IgD-negative memory B cell (primary cell): ENCODE data around the gene GOLGA6A. TPM values are rescaled to one million over a fixed set of nuclear protein-coding genes. Genes with fewer than 3 reads are reported as not detected.

Source experiments
- H3K27ac Mint-ChIP-seq, 3 donors: one replicate each; pipeline ENCODE4 v1.8.0; 2020 to 2022; ENCODE audit warnings: mild to moderate bottlenecking in 3 of 3, mixed read lengths in 3 of 3, moderate library complexity in 1 of 3
- H3K27me3 Mint-ChIP-seq: one replicate; pipeline ENCODE4 v1.8.0; 2021; ENCODE audit warnings: mixed read lengths
- H3K36me3 Mint-ChIP-seq: one replicate; pipeline ENCODE4 v1.8.0; 2020; ENCODE audit warnings: mild to moderate bottlenecking, mixed read lengths
- H3K4me1 Mint-ChIP-seq, 3 donors: one replicate each; pipeline ENCODE4 v1.8.0; 2020 to 2022; ENCODE audit warnings: mixed read lengths in 3 of 3, mild to moderate bottlenecking in 1 of 3
- H3K4me3 Mint-ChIP-seq, 4 donors: one replicate each; pipeline ENCODE4 v1.8.0; 2020 to 2022; ENCODE audit warnings: mild to moderate bottlenecking in 4 of 4, mixed read lengths in 4 of 4, moderate library complexity in 3 of 4
- H3K9me3 Mint-ChIP-seq, 3 donors: one replicate each; pipeline ENCODE4 v1.8.0; 2020 to 2021; ENCODE audit warnings: mixed read lengths in 3 of 3, mild to moderate bottlenecking in 1 of 3
- polyA plus RNA-seq: library from polyadenylated mRNA; unstranded; fragments of 300-500 nt; fragmentation: Illumina TruSeq; gene quantifications from one replicate; pipeline ENCODE4 v1.2.3, GENCODE V29; 2021

GOLGA6A gene
- polyA plus RNA-seq, 1 donor from 2014 or later, result not detected

GRCh38 chr15:74050556-74051234 lies 31.7 kb downstream of the GOLGA6A start:
- no peaks in the 10 kb centered on the region for H3K9me3 Mint-ChIP-seq
- peaks cover 0 to 8% (median 6%) of the 10 kb centered on the region in 3 donors for H3K4me1 Mint-ChIP-seq
- H3K36me3 Mint-ChIP-seq, result no peaks in the 10 kb centered on the region
- H3K27me3 Mint-ChIP-seq, result no peaks in the 10 kb centered on the region
- H3K27ac Mint-ChIP-seq, result peak overlapping the region in 2 of 3 donors; percentile 8 to 74
- H3K4me3 Mint-ChIP-seq, result no peak overlapping the region

GRCh38 chr15:74050127-74050526 lies 32.2 kb downstream of the GOLGA6A start:
- Mint-ChIP-seq H3K36me3 (no peaks in the 10 kb centered on the region), H3K4me1 (peaks cover 0 to 8% (median 6%) of the 10 kb centered on the region in 3 donors), H3K4me3 (peak overlapping the region in 1 of 4 donors; percentile 17), H3K27ac (peak overlapping the region in 1 of 3 donors; percentile 8), H3K27me3 (no peaks in the 10 kb centered on the region), H3K9me3 (no peaks in the 10 kb centered on the region)

GRCh38 chr15:74046275-74046674 lies 36.1 kb downstream of the GOLGA6A start:
- no peaks in the 10 kb centered on the region for H3K36me3 Mint-ChIP-seq
- H3K4me3 Mint-ChIP-seq, result no peak overlapping the region
- no peak overlapping the region for H3K27ac Mint-ChIP-seq
- H3K27me3 Mint-ChIP-seq, result no peaks in the 10 kb centered on the region
- H3K9me3 Mint-ChIP-seq, result no peaks in the 10 kb centered on the region
- H3K4me1 Mint-ChIP-seq, result peaks cover 0 to 4% (median 3%) of the 10 kb centered on the region in 3 donors

GRCh38 chr15:74045636-74046274 lies 36.6 kb downstream of the GOLGA6A start:
- Mint-ChIP-seq H3K9me3 (no peaks in the 10 kb centered on the region), H3K27ac (peak overlapping the region in 1 of 3 donors; percentile 53), H3K4me3 (no peak overlapping the region), H3K36me3 (no peaks in the 10 kb centered on the region), H3K27me3 (no peaks in the 10 kb centered on the region), H3K4me1 (peaks cover 0 to 4% (median 3%) of the 10 kb centered on the region in 3 donors)

GRCh38 chr15:74045184-74045583 lies 37.2 kb downstream of the GOLGA6A start:
- no peak overlapping the region for H3K27ac Mint-ChIP-seq
- H3K36me3 Mint-ChIP-seq, result no peaks in the 10 kb centered on the region
- no peak overlapping the region for H3K4me3 Mint-ChIP-seq
- no peaks in the 10 kb centered on the region for H3K9me3 Mint-ChIP-seq
- peaks cover 0 to 4% (median 3%) of the 10 kb centered on the region in 3 donors for H3K4me1 Mint-ChIP-seq
- no peaks in the 10 kb centered on the region for H3K27me3 Mint-ChIP-seq

GRCh38 chr15:74044267-74045110 lies 37.9 kb downstream of the GOLGA6A start:
- peaks cover 0 to 3% (median 2%) of the 10 kb centered on the region in 3 donors for H3K4me1 Mint-ChIP-seq

GRCh38 chr15:74043425-74044266 lies 38.7 kb downstream of the GOLGA6A start:
- Mint-ChIP-seq H3K36me3 (no peaks in the 10 kb centered on the region), H3K4me3 (no peak overlapping the region), H3K27me3 (no peaks in the 10 kb centered on the region), H3K9me3 (no peaks in the 10 kb centered on the region), H3K27ac (peak overlapping the region in 2 of 3 donors; percentile 7 to 46), H3K4me1 (peaks cover 0 to 3% (median 0%) of the 10 kb centered on the region in 3 donors)

More at GRCh38 chr15:74044267-74045110, 37.9 kb downstream of the GOLGA6A start:
- no peak overlapping the region for H3K27ac Mint-ChIP-seq
- H3K36me3 Mint-ChIP-seq, result no peaks in the 10 kb centered on the region
- no peaks in the 10 kb centered on the region for H3K9me3 Mint-ChIP-seq
- no peak overlapping the region for H3K4me3 Mint-ChIP-seq
- H3K27me3 Mint-ChIP-seq, result no peaks in the 10 kb centered on the region

- no peaks in the 10 kb centered on the region for H3K4me1 Mint-ChIP-seq
- H3K27me3 Mint-ChIP-seq, result no peaks in the 10 kb centered on the region
- no peak overlapping the region for H3K4me3 Mint-ChIP-seq
- no peaks in the 10 kb centered on the region for H3K36me3 Mint-ChIP-seq
- no peaks in the 10 kb centered on the region for H3K9me3 Mint-ChIP-seq
- H3K27ac Mint-ChIP-seq, result peak overlapping the region in 2 of 3 donors; percentile 46 to 62
Observed at GRCh38 chr15:74042603-74043424, 39.5 kb downstream of the GOLGA6A start.

- Mint-ChIP-seq H3K4me1 (no peaks in the 10 kb centered on the region), H3K9me3 (no peaks in the 10 kb centered on the region), H3K27ac (peak overlapping the region in 2 of 3 donors; percentile 60 to 68), H3K4me3 (no peak overlapping the region), H3K27me3 (no peaks in the 10 kb centered on the region), H3K36me3 (no peaks in the 10 kb centered on the region)
Observed at GRCh38 chr15:74041777-74042435, 40.4 kb downstream of the GOLGA6A start.

- peak overlapping the region in 1 of 3 donors; percentile 60 for H3K27ac Mint-ChIP-seq
- no peaks in the 10 kb centered on the region for H3K36me3 Mint-ChIP-seq
- H3K4me1 Mint-ChIP-seq, result no peaks in the 10 kb centered on the region
- H3K27me3 Mint-ChIP-seq, result no peaks in the 10 kb centered on the region
- no peak overlapping the region for H3K4me3 Mint-ChIP-seq
- no peaks in the 10 kb centered on the region for H3K9me3 Mint-ChIP-seq
Observed at GRCh38 chr15:74041311-74041756, 41.0 kb downstream of the GOLGA6A start.

- Mint-ChIP-seq H3K27ac (peak overlapping the region in 1 of 3 donors; percentile 80), H3K4me3 (no peak overlapping the region)
Observed at GRCh38 chr15:74040109-74040850, 42.1 kb downstream of the GOLGA6A start.

GRCh38 chr15:74039656-74040010 lies 42.7 kb downstream of the GOLGA6A start:
- Mint-ChIP-seq H3K4me1 (no peaks in the 10 kb centered on the region), H3K4me3 (no peak overlapping the region), H3K27me3 (no peaks in the 10 kb centered on the region), H3K36me3 (no peaks in the 10 kb centered on the region), H3K27ac (no peak overlapping the region), H3K9me3 (no peaks in the 10 kb centered on the region)

More at GRCh38 chr15:74040109-74040850, 42.1 kb downstream of the GOLGA6A start:
- H3K27me3 Mint-ChIP-seq, result no peaks in the 10 kb centered on the region
- no peaks in the 10 kb centered on the region for H3K9me3 Mint-ChIP-seq
- H3K36me3 Mint-ChIP-seq, result no peaks in the 10 kb centered on the region
- H3K4me1 Mint-ChIP-seq, result no peaks in the 10 kb centered on the region
